ENCODE results near the gene GOLGA6L1. TPM values are rescaled to one million over a fixed set of nuclear protein-coding genes. Genes with fewer than 3 reads are reported as not detected.
"Not testable (repeated sequence)": the region's sequence is repeated elsewhere in the genome, so short reads cannot be mapped to it uniquely, and the experiment has no call there.

The GOLGA6L1 gene
- total RNA-seq, 1 donor from 2014 or later, result not detected

- intact Hi-C loops (cut with DNase I), result no loop called here
Observed at GRCh38 chr15:23083115-23083514, 53.5 kb downstream of the GOLGA6L1 start.

GRCh38 chr15:23081996-23082737, 54.5 kb downstream of the GOLGA6L1 start:
- intact Hi-C loops (cut with DNase I); H3K36me3 ChIP-seq; H3K27ac ChIP-seq; H3K27me3 ChIP-seq; DNase-seq (ENCODE audit: low spot score in 2 of 2); H3K4me1 ChIP-seq; H3K4me3 ChIP-seq; H3K9me3 ChIP-seq: not testable (repeated sequence)

More at GRCh38 chr15:23083115-23083514, 53.5 kb downstream of the GOLGA6L1 start:
- TF ChIP-seq, protein P1, sequence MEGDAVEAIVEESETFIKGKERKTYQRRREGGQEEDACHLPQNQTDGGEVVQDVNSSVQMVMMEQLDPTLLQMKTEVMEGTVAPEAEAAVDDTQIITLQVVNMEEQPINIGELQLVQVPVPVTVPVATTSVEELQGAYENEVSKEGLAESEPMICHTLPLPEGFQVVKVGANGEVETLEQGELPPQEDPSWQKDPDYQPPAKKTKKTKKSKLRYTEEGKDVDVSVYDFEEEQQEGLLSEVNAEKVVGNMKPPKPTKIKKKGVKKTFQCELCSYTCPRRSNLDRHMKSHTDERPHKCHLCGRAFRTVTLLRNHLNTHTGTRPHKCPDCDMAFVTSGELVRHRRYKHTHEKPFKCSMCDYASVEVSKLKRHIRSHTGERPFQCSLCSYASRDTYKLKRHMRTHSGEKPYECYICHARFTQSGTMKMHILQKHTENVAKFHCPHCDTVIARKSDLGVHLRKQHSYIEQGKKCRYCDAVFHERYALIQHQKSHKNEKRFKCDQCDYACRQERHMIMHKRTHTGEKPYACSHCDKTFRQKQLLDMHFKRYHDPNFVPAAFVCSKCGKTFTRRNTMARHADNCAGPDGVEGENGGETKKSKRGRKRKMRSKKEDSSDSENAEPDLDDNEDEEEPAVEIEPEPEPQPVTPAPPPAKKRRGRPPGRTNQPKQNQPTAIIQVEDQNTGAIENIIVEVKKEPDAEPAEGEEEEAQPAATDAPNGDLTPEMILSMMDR (IDR thresholded peaks at IDR 0.05), result no peak
- Histone ChIP-seq H3K4me3 (no peak overlapping the region), H3K27me3 (no peaks in the 10 kb centered on the region), H3K36me3 (no peaks in the 10 kb centered on the region), H3K9me3 (no peaks in the 10 kb centered on the region), H3K27ac (no peak overlapping the region), H3K4me1 (no peaks in the 10 kb centered on the region)
- DNase-seq (ENCODE audit: low spot score in 2 of 2), result no peak

- H3K4me3 ChIP-seq, result no peak overlapping the region
- no peaks in the 10 kb centered on the region for H3K4me1 ChIP-seq
- H3K36me3 ChIP-seq, result no peaks in the 10 kb centered on the region
- DNase-seq (ENCODE audit: low spot score in 2 of 2), result no peak
- TF ChIP-seq, protein P1 (IDR thresholded peaks at IDR 0.05), result no peak
- H3K27me3 ChIP-seq, result no peaks in the 10 kb centered on the region
- H3K9me3 ChIP-seq, result no peaks in the 10 kb centered on the region
- intact Hi-C loops (cut with DNase I), result no loop called here
- no peak overlapping the region for H3K27ac ChIP-seq
Observed at GRCh38 chr15:23081271-23081670, 55.4 kb downstream of the GOLGA6L1 start.

GRCh38 chr15:23079766-23080165, 56.9 kb downstream of the GOLGA6L1 start:
- no peak for DNase-seq (ENCODE audit: low spot score in 2 of 2)
- intact Hi-C loops (cut with DNase I), result no loop called here

More at GRCh38 chr15:23079766-23080165, 56.9 kb downstream of the GOLGA6L1 start:
- H3K4me1 ChIP-seq, result no peaks in the 10 kb centered on the region
- H3K4me3 ChIP-seq, result no peak overlapping the region
- no peaks in the 10 kb centered on the region for H3K36me3 ChIP-seq
- H3K27me3 ChIP-seq, result no peaks in the 10 kb centered on the region
- H3K9me3 ChIP-seq, result no peaks in the 10 kb centered on the region
- TF ChIP-seq, protein P1 (IDR thresholded peaks at IDR 0.05), result no peak
- H3K27ac ChIP-seq, result no peak overlapping the region

Other genes starting within 250 kb of the GOLGA6L1 start
- 94.7 TPM for gene CYFIP1, start 156.5 kb downstream of the GOLGA6L1 start, total RNA-seq
- 17.1 TPM for gene TUBGCP5, start 97.3 kb downstream of the GOLGA6L1 start, total RNA-seq
- not detected for gene GOLGA6L26, start 197.4 kb upstream of the GOLGA6L1 start, total RNA-seq
- not detected for gene GOLGA8S, start 217.9 kb upstream of the GOLGA6L1 start, total RNA-seq